ENCODE results near the gene CTBP2.

- no peak for TF ChIP-seq CTCF (IDR thresholded peaks at IDR 0.05; ENCODE audit: insufficient read depth, low read length, poor library complexity, severe bottlenecking)
- TF ChIP-seq EZH2phosphoT487 (conservative IDR thresholded peaks at IDR 0.05; ENCODE audit: low read length), result no peak
These were observed 6.5 kb downstream of the CTBP2 start for GRCh38 chr10:125153703-125154490.
